ENCODE results near the gene XRCC3.

DNA sequence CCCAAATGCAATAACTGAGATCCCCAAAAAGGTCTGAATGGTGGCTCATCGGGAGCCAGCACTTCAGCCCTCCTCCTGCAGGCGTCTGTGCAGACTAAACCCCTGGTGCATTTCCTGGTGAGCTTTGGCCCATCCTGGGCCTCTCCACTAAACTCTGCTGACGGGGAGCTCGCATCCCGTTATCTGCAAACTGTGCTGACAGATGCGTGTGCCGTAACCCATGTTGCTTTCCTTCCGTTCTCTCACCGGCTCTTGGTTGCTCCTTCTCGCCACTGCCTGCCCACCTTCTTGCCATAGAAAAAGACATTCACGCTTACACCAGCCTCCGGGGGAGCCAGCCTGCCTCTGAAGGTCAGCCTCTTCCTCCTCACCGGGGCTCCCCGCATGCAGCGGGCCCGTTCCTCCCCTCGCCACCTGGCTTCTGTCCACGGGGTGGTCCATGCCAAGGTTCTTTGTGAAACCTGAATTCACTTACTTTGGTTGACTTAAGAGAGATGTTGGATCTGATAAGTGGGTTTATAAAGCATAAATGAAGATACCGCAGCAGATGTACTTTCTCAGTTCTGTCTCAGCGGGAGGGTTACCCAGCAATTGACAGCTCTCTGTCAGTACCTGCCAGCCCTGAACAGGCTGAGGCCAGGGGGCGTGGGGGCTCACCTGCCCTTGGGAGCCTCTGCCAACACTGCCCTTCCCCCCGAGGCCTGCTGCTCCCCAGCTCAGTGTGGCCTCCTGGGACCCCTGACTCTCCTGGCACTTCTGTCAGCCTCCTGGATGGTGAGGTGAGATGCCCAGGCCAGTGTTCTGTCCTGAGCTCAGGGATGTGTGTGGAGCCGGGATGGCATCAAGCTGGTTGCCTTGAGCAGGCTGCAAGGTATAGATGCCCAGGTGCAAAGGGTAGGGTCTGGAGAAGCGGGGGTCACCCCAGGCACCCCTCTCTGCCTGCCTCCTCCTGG lies 14.5 kb upstream of the XRCC3 start:
- TF ChIP-seq, protein P1, sequence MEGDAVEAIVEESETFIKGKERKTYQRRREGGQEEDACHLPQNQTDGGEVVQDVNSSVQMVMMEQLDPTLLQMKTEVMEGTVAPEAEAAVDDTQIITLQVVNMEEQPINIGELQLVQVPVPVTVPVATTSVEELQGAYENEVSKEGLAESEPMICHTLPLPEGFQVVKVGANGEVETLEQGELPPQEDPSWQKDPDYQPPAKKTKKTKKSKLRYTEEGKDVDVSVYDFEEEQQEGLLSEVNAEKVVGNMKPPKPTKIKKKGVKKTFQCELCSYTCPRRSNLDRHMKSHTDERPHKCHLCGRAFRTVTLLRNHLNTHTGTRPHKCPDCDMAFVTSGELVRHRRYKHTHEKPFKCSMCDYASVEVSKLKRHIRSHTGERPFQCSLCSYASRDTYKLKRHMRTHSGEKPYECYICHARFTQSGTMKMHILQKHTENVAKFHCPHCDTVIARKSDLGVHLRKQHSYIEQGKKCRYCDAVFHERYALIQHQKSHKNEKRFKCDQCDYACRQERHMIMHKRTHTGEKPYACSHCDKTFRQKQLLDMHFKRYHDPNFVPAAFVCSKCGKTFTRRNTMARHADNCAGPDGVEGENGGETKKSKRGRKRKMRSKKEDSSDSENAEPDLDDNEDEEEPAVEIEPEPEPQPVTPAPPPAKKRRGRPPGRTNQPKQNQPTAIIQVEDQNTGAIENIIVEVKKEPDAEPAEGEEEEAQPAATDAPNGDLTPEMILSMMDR (IDR thresholded peaks at IDR 0.05; ENCODE audit: low read length) = no peak
- TF ChIP-seq EZH2 (IDR thresholded peaks at IDR 0.05; ENCODE audit: borderline replicate concordance, low read length) = no peak
